GM12878 (cell line): ENCODE measurements around the gene ACHE. TPM values are rescaled to one million over a fixed set of nuclear protein-coding genes. Genes with fewer than 3 reads are reported as not detected.

Experiments used
- CREM ChIP-seq: IDR thresholded peaks from 2 replicates; pipeline ENCODE4 v1.6.1; 2014; ENCODE audit warnings: antibody characterized with exemption, low read depth
- FOXK2 ChIP-seq: fragments of 450-650 bp; IDR thresholded peaks from 2 replicates; pipeline ENCODE4 v1.6.1; 2017; ENCODE audit warnings: mild to moderate bottlenecking, moderate library complexity
- IKZF1 ChIP-seq: fragments of 450-650 bp; conservative IDR thresholded peaks from 2 replicates; pipeline ENCODE4 v1.6.1; 2017; ENCODE audit warnings: antibody characterized with exemption, mild to moderate bottlenecking
- NKRF ChIP-seq: fragments of 450-650 bp; conservative IDR thresholded peaks from 2 replicates; pipeline ENCODE4 v1.6.1; 2017; ENCODE audit warnings: mild to moderate bottlenecking, moderate library complexity
- PAX8 ChIP-seq: fragments of 450-650 bp; IDR thresholded peaks from 2 replicates; pipeline ENCODE4 v1.6.1; 2017; ENCODE audit warnings: mild to moderate bottlenecking, moderate library complexity
- SMAD5 ChIP-seq: IDR thresholded peaks from 2 replicates; pipeline ENCODE4 v1.6.1; 2016; ENCODE audit warnings: antibody characterized with exemption, low read depth
- polyA plus RNA-seq, 11 experiments: library from polyadenylated mRNA; depleted of rRNA in 4 of 11; unstranded in 6 of 11; stranded (reverse) in 5 of 11; fragments of >200 nt; fragmentation: Nextera tagmentation in 4 of 11; fragmentation: Illumina TruSeq in 1 of 11; extraction: Ambion mirVana in 4 of 11; extraction: Trizol in 1 of 11; gene quantifications; 1 replicate in 1 of 11; 2 replicates in 10 of 11; pipeline versions ENCODE4 v1.2.1 to v1.2.3, GENCODE V29; 2011 to 2016; ENCODE audit warnings: inconsistent platforms in 2 of 11, missing spikeins in 2 of 11, low read depth in 1 of 11
- total RNA-seq, 4 experiments: library from RNA; depleted of rRNA in 3 of 4; stranded (reverse); fragments of >200 nt in 3 of 4; fragmentation: Illumina TruSeq in 1 of 4; extraction: Trizol in 1 of 4; gene quantifications; 2 replicates each; pipeline versions ENCODE4 v1.2.1 to v1.2.3, GENCODE V29; 2013 to 2021
- TF ChIP-seq, protein P1 (sequence below): fragments of 450-650 bp; IDR thresholded peaks from 2 replicates; pipeline ENCODE4 v1.6.1; 2014; ENCODE audit warnings: mild to moderate bottlenecking

The ACHE gene
- total and polyA plus RNA-seq, 10 of the 15 experiments (the other 5 are each of a cell fraction or from before 2014, with no cell fraction given), result 0.07 to 5.1 (median 2.3) TPM; not detected in 1

DNA sequence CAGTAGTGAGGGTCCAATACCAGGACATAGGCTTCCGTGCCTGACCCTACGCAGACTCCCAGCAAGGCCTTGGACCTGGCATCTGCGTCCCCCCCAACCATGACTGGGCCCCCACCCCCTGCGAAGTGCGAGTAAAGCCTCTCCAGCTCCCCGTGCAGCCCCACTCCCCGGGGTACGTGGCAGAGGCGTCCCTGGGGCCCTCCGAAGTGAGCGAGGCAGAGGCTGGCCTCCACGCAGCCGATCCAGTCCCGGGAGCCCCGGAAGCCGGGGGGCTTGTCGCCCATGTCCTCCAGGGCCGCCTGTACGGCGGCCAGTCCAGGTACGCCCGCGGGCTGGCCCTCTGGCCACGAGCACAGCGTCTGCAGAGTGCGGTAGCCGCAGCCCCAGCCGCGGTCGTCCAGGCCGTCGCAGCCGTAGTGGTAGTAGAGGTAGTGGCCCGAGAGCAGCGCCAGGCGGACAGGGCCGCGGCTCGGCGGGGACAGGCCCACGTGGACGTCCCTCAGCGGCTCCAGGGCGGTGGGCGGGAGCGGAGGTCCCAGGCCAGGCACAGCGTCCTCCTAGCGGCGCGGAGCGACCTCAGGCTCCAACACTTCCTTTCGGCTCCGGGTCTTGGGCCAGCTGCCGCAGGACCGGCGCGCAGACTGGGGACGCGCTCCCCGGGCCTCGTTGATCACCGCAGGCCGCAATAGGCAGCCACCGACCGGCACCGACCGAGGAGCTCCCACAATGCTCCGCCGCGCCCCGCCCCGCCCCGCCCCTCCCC lies 6.5 kb downstream of the ACHE start, which contains the start of gene UFSP1 (continued):
- TF ChIP-seq, protein P1, sequence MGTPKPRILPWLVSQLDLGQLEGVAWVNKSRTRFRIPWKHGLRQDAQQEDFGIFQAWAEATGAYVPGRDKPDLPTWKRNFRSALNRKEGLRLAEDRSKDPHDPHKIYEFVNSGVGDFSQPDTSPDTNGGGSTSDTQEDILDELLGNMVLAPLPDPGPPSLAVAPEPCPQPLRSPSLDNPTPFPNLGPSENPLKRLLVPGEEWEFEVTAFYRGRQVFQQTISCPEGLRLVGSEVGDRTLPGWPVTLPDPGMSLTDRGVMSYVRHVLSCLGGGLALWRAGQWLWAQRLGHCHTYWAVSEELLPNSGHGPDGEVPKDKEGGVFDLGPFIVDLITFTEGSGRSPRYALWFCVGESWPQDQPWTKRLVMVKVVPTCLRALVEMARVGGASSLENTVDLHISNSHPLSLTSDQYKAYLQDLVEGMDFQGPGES, result no peak
- TF ChIP-seq NKRF (peak; percentile 80), IKZF1 (peak; percentile 51), FOXK2 (no peak), CREM (0 out of 2 replicates have a peak, but pooled peaks have one; percentile 14), SMAD5 (0 out of 2 replicates have a peak, but pooled peaks have one; percentile 47), PAX8 (no peak)
